ENCODE results near the gene PRKCH.

Gene PRKCH

DNA sequence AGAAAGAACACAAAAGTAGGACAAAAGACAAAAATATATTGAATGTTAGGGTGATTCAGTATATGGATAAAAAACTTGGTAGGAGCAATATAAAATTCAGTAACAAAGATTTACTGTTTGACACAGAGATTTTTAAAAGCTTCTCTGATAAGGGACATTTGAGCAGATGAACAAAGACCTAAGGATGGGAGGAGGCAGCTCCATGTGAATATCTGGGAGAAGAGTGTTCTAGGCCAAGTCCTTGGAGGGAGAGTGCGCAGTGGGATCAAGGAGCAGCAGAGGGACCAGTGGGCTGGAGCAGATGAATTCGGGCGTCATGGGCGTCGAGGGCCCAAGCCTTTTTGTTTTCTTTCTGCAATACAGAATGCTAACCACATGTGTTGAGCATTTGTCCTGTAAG lies 174.4 kb downstream of the PRKCH start:
- no peak for DNase-seq

DNA sequence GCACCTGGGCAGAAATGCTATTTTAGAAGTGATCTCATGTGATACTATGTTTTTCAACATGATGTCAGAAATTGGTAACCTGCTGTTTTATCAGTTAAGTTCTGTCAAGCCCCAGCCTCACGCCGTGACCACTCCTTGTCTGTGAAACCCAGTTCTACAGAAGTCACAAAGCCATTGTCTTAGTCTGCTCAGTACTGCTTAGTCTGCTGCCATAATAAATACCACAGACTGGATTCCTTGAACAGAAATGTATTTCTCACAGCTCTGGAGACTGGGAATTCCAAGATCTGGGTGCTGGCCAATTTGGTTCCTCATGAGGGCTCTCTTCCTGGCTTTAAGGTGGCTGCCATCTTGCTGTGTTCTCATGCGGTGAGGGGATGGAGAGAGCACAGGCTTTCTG lies 176.9 kb downstream of the PRKCH start:
- no peak for DNase-seq

DNA sequence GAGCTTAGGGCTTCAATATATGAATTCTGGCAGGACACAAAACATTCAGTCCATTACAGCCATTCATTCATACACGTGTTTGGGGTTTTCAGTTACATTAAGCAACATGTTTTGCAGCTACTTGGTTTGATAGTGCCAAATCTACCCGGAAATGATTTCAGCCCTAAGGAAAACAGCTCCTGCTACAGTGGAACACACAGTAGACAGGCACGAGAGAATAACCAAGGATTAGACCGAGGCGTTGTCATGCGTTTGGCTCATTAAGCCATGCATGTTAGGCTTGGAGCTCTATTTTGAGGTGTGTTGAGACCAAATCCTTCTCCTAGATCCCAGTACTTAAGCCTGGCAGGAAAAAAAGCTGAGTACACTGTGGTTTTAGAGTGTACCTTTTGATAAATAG lies 177.4 kb downstream of the PRKCH start:
- no peak for DNase-seq

DNA sequence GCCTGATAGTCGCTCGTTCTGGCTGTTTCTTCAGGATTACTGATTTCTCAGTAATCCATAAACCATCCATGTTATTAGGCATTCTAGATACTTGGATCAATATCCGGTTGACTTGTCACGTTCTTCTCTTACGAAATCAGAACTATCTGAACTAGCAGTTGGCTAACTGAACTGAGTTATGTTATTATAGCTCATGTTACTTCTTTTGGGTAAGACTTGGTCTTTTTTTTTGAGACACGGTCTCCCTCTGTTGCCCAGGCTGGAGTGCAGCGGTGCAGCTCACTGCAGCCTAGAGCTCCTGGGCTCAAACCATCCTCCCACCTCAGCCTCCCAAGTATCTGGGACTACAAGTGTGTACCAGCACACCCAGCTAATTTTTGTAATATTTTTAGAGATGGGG lies 178.6 kb downstream of the PRKCH start:
- no peak for DNase-seq

DNA sequence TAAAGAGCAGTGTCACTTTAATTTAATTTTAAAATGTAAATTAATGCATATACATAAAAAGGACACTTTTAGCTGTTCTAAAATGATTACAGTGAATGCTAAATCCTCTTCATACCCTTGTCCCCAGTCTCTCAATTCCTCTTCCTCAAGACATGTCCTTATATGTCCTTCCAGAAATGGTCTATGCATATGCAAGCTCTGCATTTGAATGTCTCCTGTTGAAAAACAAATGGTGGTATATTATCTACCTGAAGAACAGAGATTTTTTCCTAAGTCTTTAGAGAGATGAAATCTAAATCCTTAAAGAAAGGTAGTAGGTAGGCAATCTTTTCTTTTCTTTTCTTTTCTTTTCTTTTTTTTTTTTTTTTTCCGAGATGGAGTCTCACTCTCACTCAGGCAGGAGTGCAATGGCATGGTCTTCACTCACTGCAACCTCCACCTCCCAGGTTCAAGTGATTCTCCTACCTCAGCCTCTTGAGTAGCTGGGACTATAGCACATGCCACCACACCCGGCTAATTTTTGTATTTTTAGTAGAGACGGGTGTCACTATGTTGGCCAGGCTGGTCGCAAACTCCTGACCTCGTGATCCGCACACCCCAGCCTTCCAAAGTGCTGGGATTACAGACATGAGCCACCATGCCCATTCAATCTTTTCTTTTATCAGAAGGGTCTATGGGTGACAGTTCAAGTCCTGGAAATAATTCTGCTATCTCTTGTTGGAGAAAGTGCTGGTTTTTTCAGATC lies 180.5 kb downstream of the PRKCH start:
- DNase-seq: no peak

DNA sequence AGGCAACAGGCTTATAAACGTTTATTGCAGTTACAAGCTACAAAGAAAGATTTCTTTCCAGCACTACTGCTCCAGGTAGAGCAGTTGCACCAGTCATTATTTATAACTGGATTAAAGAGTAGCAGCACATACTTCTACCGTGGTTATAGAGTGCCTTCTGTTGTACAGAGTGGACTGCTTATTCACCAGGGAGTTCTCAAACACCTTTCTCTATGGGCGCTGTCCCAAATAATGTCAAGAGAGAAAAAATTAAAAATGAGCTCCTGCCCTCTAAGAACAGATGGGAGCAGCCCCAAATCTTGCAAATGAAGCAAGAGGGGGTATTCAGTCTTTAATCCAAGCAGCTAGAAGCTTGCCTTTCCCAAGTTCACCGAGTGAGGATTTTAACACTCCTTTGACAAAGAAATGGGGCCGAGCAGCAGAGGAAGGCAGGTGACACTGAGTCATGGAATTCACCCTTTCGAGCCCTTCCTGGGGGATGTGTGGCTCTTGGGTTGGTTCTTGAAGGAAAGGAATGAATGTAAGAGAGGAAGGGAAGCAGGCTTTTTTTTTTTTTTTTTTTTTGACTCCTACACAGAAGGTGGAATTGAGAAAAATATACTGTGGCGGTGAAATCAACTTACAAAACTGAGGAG lies 181.2 kb downstream of the PRKCH start:
- DNase-seq: no peak

DNA sequence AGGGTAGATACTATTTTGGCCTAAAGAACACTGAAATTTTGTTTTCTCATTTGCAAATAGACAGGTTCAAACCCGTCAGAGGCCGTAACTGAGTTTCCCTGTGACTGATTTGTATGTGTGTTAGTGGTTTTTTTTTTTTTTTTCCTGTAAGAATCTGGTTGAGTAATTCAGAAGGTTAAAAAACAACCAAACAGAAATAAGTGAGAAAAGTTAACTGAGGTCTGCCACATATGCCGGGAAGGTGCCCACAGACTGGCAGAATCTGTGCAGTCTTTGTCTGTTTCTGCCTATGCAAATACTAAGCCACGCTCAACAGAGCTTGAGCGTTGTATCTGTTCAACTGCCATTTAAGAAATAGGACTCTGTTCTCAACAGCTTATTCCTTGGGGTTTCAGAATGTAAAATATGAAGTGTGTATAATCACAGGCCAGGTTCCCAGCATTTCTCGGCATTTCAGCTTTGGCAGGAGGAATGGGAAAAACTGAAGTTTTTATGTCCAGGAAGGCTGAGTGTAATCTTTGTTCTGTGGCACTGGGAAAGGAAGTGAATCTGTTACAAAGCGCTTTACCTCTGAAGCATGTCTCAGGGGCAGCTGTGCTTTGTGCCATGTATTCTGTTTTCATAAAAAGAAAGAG lies 181.9 kb downstream of the PRKCH start:
- no peak for DNase-seq

DNA sequence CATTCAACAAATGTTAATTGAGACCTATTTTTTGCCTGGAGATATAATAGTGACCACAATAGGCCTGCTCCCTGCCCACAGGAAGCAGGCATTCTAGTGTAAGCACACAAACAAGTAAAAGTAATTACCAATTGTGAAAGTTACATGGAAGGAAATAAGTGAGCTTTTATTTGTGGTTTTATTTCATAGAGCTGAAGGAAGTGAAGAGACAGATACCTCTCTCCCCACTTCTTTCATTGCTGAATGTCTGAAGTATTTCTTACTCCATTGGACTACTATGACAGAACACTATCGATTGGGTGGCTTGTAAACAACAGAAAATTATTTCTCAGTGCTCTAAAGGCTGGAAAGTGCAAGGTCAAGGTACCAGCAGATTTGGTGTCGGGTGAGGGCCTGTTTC lies 183.5 kb downstream of the PRKCH start:
- no peak for DNase-seq

DNA sequence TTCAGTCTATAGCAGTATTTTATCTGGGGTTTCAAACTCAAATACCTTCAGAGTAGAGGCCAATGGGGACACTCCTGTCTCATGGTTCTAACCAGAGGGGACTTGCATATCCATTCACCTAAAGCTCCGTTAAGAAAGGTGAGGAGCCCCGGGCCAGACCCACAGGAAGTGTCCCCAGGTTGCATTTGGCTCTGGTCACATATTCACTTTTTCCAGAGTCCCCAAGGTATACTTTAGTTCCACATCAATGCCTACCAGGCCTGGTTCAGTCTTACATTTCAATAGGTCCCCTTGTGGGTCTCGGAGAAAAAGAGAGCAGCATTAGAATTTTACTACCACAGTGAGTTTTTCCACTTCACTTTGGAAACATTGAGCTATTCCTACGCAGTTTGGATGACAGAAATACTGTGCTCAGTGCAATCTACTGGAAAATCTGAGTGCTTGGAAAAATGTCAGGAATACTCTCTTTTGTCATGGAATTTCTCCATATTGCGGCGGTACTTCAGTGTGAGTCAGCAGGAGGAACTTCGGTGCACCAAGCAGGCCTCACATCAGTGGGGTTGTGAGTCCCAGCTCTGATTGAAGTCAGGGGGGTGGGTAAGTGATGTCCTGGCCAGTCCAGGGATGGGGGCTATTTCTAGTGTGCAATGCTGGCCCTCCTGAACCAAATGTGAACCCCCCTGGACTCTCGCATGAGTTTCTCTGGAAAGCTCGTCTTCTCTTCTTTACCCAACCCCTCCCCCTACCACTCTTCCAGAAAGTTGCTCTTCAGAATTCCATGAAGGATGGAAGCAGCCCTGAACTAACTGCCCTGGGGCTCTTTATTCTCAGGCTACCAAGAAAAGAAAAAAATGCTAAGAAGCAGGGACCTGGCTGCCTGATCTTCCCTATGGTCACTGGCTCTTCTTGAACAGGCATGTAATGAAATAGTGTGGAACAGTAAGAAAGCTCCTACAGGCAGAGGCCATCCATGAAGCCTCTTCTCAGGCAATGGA lies 184.7 kb downstream of the PRKCH start:
- DNase-seq: no peak

DNA sequence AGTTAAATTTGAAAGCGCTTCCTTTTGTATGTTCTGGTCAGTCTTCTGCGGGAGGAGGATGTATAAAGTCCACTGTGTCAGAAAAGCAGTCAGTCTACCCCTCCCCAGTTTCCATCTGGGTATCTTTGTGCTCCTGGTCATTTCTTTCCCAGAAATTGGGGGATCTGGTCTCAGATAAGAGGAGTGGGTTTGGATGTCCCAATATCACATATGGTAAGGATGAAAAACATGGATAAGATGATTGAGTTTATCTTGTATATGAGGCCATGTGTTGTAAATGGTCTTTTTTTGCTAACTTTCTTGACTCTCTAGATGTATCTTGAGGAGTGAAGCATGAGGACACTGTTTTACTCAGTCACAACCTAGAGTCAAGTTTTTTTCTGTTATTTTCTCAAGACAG lies 187.1 kb downstream of the PRKCH start:
- no peak for DNase-seq

DNA sequence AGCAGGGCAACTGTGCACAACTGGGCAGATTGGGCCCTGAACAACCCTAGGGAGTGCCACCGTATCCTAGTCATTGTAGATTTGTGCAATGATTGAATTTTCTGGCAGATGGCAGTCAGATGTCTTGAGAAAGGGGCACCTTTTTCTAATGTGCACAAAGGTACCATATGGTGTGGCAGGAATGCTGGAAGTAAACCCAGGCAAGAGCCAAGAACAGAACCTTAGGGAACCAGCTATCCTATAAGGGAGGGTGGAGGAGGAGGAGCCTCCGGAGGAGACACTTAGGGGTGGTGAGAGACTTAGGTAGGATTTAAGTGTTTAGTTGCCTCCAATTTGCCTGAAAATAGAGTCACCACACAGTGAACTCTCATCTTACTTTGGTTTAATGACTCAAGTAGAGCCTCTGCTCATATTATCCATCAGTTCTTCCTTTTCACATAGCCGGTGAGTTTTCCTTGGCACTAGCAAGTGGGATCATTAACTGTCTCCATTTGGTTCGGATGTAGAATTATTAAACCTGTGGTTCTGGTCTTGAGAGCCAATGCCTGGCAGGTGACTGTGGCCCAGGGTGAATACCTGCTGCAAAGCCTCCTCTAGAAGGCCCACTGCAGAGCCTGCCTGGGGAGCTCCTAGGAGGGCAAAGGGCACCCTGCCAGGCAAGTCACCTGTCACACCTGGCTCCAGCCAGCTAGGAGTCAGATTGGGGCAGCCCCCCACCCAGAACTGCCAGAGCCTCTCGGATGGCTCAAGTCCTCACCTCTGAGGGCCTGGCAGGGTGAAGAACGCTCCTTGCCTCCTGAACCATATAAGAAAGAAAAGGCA lies 189.6 kb downstream of the PRKCH start:
- DNase-seq: no peak

DNA sequence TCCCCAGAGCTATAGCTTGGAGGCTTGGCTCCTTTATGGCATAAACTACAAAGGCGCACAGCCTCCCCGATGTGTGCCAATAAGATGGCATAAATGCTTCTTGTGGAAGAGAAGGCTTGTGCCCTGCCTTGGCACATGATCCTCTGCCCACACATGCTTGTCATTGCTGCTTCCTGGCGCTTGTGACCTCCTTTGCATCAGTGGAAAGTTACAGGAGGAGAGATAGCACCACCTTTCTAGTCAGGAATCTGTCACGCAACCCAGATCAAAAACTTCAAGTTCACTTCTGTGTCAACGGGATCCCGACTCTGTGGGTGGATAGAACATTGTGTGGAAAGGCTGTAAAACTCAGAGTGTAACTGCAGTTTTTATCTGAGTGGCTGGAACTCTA lies 190.2 kb downstream of the PRKCH start:
- DNase-seq: no peak

DNA sequence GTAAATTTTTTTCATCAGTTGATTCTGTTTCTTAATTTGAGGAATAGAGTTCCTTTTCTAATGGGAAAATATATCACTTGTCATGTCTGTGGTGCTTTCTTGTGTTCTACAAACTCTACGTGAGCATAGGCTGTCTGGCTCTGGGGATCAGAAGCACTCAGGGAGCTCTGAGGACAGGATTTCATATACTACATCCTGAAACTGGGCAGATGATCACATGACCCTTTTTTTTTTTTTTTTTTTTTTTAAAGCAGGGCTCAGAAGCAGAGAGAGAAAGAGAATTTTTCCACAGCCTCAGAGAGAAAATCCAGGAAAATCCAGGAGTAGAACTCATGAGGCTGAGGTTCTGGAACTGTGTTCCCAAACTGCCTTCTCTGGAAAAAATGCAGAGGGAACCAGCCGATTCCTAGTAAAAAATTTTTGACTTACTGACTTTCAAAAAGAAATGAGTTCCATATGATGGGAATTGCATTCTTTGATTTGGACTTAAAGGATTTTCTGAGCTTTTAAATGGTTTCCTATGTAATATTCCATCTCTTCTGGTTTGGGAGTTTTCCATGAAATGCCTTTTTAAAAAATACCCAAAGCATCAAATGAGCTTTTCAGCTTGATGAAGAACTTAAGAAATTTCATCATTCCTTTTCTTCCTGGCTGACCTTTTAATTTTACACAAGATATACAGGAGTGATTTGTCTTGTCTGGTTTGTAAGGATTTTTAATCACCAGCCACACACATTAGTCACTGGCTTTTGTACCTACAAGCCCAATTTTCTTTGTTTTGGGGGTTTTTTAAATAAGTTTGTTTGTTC lies 190.9 kb downstream of the PRKCH start:
- no peak for DNase-seq

DNA sequence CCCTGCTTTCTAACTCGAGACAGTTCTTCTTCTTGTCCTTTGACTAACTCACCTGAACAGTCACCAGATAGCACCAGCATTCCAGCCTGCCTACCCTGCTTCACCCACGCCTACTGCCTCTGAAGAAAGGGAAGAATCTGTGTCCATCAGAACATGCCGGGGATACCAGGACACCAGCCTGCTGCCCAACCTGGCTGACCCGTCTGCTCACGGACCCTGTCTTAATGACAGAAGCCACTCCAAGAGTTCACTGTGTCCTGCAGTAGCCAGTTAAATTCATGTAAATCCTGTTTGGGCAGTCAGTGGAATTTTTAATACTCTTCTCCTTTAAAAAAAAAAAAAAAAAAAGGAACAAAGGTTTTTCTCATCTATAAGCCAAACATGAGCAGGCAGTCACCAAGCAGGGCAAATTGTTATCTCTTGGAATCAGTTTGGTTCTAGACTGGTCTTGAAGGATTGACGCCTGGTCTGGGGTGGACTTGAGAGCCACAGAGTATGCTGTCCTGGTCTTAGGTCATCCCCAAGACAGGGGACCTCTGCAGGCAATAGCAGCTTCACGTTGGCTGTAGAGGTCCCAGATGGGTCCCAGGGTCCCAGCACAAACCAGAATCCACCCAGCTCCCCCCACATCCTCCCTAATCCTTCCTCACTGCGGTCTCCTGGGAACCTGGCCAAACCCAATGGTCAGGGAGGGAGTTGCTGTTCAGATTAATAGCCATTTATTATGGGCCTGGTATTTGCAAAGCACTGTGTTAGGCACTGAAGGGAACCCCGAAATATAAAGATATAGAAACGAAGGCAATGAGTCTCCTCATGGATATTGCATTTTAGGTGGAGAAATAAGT lies 192.8 kb downstream of the PRKCH start:
- DNase-seq: no peak

DNA sequence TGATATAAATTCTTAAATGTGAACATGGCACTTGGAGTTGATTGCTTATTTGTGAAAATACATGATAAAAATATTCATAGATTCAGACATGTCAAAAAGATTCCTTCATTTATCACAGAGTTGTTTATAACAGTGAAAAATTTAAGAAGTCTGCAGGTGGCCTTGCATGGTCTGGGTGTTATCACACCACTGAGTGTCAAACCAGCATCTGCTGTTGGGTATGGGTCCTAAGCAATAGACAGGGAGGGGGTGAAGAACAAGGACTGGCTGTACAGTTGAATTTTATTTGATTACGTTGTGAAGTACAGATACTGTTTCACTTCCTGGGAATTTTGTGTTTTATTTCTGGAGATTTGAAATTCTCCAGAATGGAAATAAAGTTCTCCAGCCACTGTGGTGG lies 193.5 kb downstream of the PRKCH start:
- DNase-seq: no peak

DNA sequence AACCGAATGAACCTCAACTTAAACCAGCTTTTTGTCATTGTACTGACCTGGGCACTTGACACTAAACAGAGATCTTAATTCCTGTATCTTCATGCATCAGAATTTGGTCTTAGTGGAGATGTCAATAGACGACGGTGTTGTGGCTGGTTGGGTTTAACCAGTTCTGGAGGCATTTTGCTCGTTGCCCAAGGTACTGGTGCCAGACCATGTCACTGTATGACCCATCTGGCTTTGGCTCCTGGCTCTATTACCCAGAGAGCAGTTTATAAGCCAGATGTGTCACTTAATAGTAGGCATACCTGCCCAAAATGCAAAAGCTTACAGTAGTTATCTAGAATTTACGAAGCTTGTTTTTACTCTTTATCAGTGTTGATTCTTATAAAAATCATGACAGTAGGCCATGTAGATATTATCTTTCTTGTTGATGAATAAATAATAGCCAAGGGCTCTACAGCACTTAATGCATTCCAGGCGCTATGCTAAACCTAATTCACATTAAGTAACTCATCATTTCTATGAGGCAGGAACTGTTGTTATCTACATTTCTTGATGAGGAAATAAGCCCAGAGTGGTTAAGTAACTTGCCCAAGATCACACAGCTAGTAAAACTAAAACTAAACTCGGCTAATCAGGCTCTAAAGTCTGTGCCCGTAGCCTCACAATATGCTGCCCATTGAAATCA lies 194.2 kb downstream of the PRKCH start:
- DNase-seq: no peak

DNA sequence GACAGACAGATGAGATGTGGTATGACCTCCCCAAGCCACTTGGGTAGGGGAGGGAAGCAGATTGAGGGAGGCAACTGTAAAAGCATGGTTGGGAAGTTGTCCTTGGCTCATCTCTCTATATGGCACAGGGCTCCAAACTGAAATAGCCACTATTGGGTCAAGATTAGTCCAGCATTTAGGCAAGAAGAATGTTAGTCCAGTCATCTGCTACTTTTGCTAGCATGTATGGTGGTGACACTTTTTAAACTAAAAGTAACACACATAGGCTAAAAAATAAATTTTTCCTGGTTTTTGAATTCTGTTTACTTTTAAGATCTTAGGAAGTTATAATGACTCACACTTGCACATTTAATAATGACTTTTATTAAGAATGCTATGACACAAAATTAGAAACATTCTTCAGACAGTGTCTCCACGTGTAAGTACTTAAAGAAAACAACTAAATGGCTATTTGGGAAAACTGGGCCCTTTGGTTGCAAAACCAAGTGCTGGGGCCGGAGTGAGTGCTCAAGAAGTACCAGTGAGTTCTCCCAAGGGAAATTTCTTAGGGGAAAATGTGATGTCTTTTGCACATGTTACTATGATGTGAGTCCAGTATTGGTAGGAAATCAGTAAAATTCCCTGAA lies 194.9 kb downstream of the PRKCH start:
- no peak for DNase-seq

DNA sequence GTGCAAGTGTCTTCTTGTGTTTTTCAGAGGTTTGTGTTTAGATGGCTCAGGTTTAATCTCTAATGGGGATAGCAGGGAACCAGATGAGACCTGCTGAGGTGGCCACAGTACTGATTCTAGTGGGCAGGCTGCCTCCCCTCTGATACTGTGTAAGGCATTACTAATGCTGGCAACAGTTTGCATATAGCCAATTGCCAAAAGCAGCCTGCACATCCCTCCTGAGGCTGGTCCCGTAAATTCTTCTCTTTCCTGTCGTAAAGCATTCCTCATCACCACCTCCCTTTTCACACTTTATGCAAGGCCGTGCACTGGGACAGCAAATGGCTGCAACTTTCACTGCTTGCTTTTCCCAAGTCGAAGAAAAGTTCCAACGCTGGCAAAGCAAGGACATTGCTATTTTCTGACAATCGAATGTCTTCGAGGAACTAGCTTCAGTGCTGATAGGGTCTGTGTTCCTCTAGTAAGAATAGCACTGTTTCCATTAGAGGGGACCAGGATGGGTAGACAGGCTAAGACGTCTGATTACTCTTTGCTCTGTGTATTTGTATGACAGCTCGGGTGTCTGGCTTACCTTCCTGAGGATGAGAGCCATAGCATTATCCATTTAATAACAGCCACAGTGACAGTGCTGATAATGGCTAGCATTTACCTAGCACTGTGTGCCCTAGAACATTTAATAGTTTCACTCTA lies 195.7 kb downstream of the PRKCH start:
- no peak for DNase-seq

DNA sequence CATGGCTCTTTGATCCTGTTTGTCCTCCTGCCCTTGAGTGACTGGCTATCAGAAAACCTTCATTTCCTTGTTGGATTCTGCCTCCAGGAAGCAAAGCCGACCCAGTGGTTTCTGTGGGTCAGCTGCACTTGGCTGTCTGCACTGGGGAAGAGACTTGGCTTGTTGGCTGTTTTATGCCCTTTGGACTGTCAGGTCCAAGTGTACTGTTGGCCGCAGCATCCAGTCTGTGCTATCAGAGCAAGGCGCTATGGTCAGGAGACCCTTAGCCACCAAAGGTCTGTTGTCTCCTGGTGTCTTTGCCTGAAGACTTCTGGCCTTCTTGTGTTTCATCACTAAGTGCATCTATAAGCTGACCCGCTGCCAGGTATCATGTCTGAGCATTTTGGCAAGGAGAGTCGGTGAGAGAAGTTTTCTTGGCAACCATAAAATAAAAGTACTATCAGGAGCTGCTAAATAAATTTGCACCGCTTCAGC lies 196.6 kb downstream of the PRKCH start:
- DNase-seq: no peak
